Mammary microvascular endothelial cell (primary cell): Measurements from ENCODE around the gene CNBP. TPM values are rescaled to one million over a fixed set of nuclear protein-coding genes. Genes with fewer than 3 reads are reported as not detected.

Source experiments
- total RNA-seq: library from RNA; depleted of rRNA; stranded (reverse); fragments of >200 nt; gene quantifications from 2 replicates; pipeline ENCODE4 v1.2.3, GENCODE V29; 2015

The CNBP gene
- 265 and 267 TPM in 2 replicates for total RNA-seq

DNA sequence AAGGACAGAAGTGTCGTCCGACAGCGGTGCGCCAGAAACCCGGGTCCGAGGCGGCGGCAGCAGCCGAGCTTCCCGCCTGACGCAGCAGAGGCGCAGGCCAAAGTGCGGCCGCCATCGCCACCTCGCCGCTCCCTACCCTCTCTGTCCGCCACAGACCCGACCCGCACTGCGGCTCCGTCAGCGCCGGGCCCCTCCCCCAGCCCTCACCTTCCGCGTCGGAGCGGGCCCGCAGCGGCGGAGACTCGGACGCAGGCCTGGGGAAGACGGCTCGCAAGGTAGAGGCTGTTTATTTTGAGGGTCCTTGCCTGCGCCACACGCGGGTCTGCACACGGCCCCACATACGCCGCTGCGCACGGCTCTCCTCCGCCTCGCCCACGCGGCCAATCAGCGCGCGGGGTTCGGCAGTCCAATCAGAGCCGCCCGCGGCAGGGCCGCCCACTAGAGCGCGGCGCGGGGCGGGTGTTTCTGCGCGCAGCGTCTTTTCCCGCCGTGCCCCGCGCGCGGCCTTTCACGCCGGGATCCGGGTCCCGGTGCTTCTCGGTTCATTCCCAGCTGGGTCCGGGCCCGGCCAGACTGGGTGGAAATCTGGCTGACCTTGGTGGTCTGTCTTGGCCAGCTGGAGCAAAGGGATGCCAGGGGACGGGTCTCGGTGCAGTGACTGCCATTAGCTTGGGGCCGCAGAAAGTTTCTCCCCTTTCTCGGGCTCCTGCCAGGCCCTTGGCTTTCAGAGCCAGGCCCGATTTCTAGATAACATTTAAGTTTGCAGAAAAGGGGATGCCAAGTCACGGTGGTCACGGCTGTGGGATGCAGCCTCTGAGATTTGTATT, at the start of gene CNBP:
CNBP (minus strand) TSS at position 328 of the 827 bp plus-strand sequence. CDS start 12,139 bp downstream, outside the sequence.

DNA sequence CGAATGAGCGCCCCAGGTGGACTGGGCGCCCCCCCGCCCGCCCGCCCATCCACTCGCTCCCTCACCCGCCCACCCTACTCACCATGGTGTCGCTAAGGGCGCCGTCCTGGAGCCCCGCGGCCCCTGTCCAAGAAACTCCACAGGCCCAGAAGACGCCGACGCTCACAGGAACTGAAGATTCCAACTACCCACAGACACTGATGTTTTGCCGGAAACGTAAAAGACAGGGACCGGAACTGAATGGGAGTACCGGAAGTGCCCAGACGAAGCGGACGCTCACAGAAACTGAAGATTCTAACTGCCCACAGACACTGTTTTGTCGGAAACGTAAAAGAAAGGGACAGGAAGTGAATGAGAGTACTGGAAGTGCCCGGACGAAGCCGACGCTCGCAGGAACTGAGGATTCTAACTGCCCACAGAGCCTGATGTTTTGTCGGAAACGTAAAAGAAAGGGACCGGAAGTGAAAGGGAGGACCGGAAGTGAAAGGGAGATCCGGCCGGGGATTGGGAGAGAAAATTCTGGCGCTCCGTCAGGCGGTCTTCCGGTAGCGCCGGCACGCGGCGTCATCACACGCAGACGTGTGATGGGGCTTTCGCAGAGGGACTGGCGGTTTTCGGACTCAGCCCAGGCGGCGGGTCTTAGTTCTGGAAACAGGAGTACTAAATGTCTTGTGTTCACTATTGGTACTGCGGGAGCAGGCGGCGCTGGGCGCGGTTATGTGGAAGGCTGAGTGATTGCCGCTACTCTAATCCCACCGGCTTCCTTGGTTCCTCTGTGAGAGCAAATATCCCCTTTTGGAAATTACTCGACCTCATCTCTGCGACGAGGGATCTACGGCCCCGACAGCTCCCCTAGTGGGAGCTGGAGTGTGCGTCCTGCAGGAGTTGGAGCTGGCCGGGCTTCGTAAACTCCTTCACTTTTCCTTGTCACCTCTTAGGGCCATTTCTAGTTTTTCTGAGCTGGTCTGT, 22.5 kb downstream of the CNBP start, which contains the start of gene ISY1:
ISY1 (minus strand) TSS at position 173 of the 969 bp plus-strand sequence; CDS start at position 85, 88 bp downstream.

DNA sequence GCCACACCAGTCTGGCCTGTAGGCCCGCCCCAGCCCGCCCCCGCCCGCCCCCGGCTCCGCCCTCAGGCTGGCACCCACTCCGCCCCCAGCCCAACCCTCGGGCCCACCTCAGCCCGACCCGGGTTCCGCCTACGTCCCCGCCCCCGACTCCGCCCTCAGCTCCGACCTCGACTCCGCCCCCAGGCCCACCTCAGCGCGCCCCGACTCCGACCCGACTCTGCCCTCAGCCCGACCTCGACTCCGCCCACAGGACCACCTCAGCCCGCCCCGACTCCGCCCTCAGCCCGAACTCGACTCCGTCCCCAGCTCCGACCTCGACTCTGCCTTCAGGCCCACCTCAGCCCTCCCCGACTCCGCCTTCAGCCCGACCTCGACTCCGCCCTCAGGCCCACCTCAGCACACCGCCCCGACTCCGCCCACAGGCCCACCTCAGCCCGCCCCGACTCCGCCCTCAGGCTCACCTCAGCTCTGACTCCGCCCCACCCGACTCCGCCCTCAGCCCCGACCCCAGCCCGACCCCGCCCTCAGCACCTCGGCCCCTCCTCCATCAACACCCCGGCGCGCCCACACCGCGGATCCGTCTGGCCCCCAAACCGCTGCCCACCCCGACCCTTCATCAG, 61.8 kb downstream of the CNBP start, which contains the start of gene RAB43:
RAB43 (minus strand) TSS at position 13 of the 620 bp plus-strand sequence. CDS start 315 bp downstream, outside the sequence.

Other genes starting within 250 kb of the CNBP start
- gene CFAP92, start 189.8 kb downstream of the CNBP start, total RNA-seq = 0.10 and 0.27 TPM in 2 replicates
- gene EFCC1, start 182.6 kb downstream of the CNBP start, total RNA-seq = 0.30 and 0.73 TPM in 2 replicates
- gene GP9, start 123.1 kb downstream of the CNBP start, total RNA-seq = 0.53 TPM in 1 of 2 replicates, not detected in the other
- 19.7 and 23.4 TPM in 2 replicates for gene RAB43, start 62.1 kb downstream of the CNBP start, total RNA-seq
- 25.0 and 28.1 TPM in 2 replicates for gene ISY1, start 22.8 kb downstream of the CNBP start, total RNA-seq
- gene COPG1, start 65.7 kb upstream of the CNBP start, total RNA-seq = 161 and 191 TPM in 2 replicates
- 26.8 and 32.8 TPM in 2 replicates for gene HMCES, start 95.0 kb upstream of the CNBP start, total RNA-seq
- not detected in 2 replicates for gene EFCAB12, start 244.7 kb upstream of the CNBP start, total RNA-seq